Panc1 (cell line): ENCODE results near the gene MCU.

Source experiments
- SIN3A ChIP-seq: IDR thresholded peaks from 2 replicates; pipeline ENCODE4 v1.6.1; 2012; ENCODE audit warnings: low read depth, mild to moderate bottlenecking, low read length, moderate library complexity, borderline replicate concordance; ENCODE audit not compliant: insufficient read depth
- TCF7L2 ChIP-seq: IDR thresholded peaks from 2 replicates; pipeline ENCODE4 v1.6.1; 2011; ENCODE audit warnings: mild to moderate bottlenecking, low read depth, low read length, inconsistent platforms
- TF ChIP-seq, protein P1 (sequence below): fragments of 450-650 bp; IDR thresholded peaks from 2 replicates; pipeline ENCODE4 v1.5.1; 2017; ENCODE audit warnings: mild to moderate bottlenecking
- TF ChIP-seq, protein P2 (sequence below), 2 experiments: IDR thresholded peaks; 2 replicates each; pipeline ENCODE4 v1.6.1; 2011 to 2012; ENCODE audit warnings: low read depth in 2 of 2, control low read depth in 1 of 2, low read length in 1 of 2, mild to moderate bottlenecking in 1 of 2, moderate library complexity in 1 of 2; ENCODE audit not compliant: insufficient read depth in 1 of 2

GRCh38 chr10:72826346-72826745 lies 134.4 kb downstream of the MCU start:
- TF ChIP-seq, protein P1, sequence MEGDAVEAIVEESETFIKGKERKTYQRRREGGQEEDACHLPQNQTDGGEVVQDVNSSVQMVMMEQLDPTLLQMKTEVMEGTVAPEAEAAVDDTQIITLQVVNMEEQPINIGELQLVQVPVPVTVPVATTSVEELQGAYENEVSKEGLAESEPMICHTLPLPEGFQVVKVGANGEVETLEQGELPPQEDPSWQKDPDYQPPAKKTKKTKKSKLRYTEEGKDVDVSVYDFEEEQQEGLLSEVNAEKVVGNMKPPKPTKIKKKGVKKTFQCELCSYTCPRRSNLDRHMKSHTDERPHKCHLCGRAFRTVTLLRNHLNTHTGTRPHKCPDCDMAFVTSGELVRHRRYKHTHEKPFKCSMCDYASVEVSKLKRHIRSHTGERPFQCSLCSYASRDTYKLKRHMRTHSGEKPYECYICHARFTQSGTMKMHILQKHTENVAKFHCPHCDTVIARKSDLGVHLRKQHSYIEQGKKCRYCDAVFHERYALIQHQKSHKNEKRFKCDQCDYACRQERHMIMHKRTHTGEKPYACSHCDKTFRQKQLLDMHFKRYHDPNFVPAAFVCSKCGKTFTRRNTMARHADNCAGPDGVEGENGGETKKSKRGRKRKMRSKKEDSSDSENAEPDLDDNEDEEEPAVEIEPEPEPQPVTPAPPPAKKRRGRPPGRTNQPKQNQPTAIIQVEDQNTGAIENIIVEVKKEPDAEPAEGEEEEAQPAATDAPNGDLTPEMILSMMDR: no peak
- TF ChIP-seq SIN3A: no peak
- no peak for TF ChIP-seq TCF7L2
- TF ChIP-seq, protein P2, sequence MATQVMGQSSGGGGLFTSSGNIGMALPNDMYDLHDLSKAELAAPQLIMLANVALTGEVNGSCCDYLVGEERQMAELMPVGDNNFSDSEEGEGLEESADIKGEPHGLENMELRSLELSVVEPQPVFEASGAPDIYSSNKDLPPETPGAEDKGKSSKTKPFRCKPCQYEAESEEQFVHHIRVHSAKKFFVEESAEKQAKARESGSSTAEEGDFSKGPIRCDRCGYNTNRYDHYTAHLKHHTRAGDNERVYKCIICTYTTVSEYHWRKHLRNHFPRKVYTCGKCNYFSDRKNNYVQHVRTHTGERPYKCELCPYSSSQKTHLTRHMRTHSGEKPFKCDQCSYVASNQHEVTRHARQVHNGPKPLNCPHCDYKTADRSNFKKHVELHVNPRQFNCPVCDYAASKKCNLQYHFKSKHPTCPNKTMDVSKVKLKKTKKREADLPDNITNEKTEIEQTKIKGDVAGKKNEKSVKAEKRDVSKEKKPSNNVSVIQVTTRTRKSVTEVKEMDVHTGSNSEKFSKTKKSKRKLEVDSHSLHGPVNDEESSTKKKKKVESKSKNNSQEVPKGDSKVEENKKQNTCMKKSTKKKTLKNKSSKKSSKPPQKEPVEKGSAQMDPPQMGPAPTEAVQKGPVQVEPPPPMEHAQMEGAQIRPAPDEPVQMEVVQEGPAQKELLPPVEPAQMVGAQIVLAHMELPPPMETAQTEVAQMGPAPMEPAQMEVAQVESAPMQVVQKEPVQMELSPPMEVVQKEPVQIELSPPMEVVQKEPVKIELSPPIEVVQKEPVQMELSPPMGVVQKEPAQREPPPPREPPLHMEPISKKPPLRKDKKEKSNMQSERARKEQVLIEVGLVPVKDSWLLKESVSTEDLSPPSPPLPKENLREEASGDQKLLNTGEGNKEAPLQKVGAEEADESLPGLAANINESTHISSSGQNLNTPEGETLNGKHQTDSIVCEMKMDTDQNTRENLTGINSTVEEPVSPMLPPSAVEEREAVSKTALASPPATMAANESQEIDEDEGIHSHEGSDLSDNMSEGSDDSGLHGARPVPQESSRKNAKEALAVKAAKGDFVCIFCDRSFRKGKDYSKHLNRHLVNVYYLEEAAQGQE (IDR thresholded peaks at IDR 0.05; ENCODE audit: insufficient read depth in 1 of 2, low read depth in 2 of 2, low read length in 1 of 2): no peak
